Measurements from ENCODE around the gene TXNRD2.

DNA sequence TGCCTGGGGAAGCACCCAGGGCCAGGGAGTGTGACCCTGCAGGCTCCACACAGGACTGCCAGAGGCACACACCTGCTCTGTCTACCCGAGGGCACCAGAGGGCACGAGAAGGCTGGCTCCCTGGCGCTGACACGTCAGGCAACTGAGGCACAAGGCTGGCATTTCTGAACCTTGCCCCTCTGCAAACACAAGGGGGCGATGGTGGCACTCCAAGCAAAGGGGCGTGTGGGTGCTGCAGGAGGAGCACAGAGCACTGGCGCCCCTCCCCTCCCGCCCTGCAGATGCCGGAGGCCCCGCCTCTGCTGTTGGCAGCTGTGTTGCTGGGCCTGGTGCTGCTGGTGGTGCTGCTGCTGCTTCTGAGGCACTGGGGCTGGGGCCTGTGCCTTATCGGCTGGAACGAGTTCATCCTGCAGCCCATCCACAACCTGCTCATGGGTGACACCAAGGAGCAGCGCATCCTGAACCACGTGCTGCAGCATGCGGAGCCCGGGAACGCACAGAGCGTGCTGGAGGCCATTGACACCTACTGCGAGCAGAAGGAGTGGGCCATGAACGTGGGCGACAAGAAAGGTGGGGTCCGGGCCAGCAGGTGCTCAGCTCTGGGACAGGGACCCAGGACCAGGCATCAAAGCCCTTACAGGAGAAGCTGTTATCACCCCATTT is 20.8 kb upstream of the TXNRD2 start:
- no peak for TF ChIP-seq EZH2phosphoT487 (IDR thresholded peaks at IDR 0.05; ENCODE audit: borderline replicate concordance)
- TF ChIP-seq, protein P1, sequence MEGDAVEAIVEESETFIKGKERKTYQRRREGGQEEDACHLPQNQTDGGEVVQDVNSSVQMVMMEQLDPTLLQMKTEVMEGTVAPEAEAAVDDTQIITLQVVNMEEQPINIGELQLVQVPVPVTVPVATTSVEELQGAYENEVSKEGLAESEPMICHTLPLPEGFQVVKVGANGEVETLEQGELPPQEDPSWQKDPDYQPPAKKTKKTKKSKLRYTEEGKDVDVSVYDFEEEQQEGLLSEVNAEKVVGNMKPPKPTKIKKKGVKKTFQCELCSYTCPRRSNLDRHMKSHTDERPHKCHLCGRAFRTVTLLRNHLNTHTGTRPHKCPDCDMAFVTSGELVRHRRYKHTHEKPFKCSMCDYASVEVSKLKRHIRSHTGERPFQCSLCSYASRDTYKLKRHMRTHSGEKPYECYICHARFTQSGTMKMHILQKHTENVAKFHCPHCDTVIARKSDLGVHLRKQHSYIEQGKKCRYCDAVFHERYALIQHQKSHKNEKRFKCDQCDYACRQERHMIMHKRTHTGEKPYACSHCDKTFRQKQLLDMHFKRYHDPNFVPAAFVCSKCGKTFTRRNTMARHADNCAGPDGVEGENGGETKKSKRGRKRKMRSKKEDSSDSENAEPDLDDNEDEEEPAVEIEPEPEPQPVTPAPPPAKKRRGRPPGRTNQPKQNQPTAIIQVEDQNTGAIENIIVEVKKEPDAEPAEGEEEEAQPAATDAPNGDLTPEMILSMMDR (IDR thresholded peaks at IDR 0.05 in 2 of 3, conservative IDR thresholded peaks at IDR 0.05 in 1 of 3; ENCODE audit: borderline replicate concordance in 1 of 3, insufficient read depth in 1 of 3, low read depth in 2 of 3, low read length in 2 of 3) = peak; percentile 77 to 88 (median 78)
- no peak for TF ChIP-seq POLR2A (IDR thresholded peaks at IDR 0.05; ENCODE audit: borderline replicate concordance, extremely low read depth, insufficient read depth, insufficient read length)
- TF ChIP-seq SIN3A (IDR thresholded peaks at IDR 0.05; ENCODE audit: low read depth) = no peak
- no peak for TF ChIP-seq EGR1 (IDR thresholded peaks at IDR 0.05; ENCODE audit: low read depth)
- no peak for TF ChIP-seq ZFX (IDR thresholded peaks at IDR 0.05)
- peak; percentile 67 for TF ChIP-seq RAD21 (IDR thresholded peaks at IDR 0.05; ENCODE audit: low read depth)
- TF ChIP-seq, protein P2, sequence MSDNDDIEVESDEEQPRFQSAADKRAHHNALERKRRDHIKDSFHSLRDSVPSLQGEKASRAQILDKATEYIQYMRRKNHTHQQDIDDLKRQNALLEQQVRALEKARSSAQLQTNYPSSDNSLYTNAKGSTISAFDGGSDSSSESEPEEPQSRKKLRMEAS (IDR thresholded peaks at IDR 0.05) = peak; percentile 28; the same call in 1 of the 2 replicates
- TF ChIP-seq POLR2AphosphoS5 (IDR thresholded peaks at IDR 0.05; ENCODE audit: low read depth, low read length) = peak; percentile 28; the same call in 1 of the 2 replicates
- TF ChIP-seq JUND (IDR thresholded peaks at IDR 0.05) = no peak

Data from HCT116 (cell line).